NCI-H446 treated with DMSO at 0.1 percent for 48 hours (cell line): ENCODE data around the gene MT2A.
"Not testable (repeated sequence)": the region's sequence is repeated elsewhere in the genome, so short reads cannot be mapped to it uniquely, and the experiment has no call there.

Source experiments
- DNase-seq: peaks from one replicate; lab custom pipeline; 2025; lab: John Stamatoyannopoulos, UW

The MT2A gene

DNA sequence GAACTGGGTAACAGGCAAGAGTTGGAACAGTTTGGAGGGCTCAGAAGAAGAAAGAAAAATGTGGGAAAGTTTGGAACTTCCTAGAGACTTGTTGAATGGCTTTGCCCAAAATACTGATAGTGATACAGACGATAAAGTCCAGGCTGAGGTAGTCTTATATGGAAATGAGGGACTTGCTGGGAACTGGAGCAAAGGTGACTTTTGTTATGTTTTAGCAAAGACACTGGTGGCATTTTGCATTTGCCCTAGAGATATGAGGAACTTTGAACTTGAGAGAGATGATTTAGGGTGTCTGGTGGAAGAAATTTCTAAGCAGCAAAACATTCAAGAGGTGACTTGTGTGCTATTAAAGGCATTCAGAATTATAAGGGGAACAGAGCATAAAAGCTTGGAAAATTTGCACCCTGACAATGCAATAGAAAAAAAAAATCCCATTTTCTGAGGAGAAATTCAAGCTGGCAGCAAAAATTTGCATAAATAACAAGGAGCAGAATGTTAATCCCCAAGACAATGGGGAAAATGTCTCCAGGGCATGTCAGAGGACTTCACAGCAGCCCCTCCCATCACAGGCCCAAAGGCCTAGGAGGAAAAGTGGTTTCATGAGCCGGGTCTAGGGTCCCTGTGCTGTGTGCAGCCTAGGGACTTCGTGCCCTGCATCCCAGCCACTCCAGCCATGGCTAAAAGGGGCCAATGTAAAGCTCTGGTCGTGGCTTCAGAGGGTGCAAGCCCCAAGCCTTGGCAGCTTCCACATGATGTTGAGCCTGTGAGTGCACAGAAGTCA is 13.5 kb downstream of the MT2A start:
- not testable (repeated sequence) for DNase-seq

DNA sequence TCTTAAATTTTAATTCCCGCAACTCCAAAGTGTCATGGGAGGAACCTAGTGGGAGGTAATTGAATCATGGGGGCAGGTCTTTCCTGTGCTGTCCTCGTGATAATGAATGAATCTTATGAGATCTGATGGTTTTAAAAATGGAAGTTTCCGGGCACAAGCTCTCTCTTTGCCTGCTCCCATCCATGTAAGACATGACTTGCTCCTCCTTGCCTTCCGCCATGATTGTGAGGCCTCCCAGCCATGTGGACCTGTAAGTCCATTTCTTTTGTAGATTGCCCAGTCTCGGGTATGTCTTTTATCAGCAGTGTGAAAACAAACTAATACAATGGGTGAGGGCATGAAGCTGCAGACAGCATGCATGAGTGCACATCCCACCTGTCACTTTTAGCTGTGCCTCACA is 14.8 kb downstream of the MT2A start:
- not testable (repeated sequence) for DNase-seq

DNA sequence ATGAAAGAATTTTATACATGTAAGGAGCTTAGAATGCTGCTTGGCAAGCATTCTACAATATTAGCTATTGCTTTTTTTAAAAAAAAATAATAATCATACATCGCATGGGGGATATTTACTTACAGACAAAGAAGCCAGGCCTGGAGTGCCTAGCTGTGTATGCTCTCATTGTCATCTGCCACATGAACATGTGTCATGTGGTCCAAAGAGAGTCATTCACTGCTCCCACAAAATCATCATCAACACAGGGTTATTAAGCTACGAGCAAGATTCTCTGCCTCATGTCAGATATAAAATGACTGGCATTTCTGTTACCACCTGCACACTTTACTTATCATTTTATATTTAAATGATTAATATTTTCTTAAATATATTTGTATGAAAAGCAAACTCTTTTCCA is 15.3 kb downstream of the MT2A start:
- DNase-seq = no peak

DNA sequence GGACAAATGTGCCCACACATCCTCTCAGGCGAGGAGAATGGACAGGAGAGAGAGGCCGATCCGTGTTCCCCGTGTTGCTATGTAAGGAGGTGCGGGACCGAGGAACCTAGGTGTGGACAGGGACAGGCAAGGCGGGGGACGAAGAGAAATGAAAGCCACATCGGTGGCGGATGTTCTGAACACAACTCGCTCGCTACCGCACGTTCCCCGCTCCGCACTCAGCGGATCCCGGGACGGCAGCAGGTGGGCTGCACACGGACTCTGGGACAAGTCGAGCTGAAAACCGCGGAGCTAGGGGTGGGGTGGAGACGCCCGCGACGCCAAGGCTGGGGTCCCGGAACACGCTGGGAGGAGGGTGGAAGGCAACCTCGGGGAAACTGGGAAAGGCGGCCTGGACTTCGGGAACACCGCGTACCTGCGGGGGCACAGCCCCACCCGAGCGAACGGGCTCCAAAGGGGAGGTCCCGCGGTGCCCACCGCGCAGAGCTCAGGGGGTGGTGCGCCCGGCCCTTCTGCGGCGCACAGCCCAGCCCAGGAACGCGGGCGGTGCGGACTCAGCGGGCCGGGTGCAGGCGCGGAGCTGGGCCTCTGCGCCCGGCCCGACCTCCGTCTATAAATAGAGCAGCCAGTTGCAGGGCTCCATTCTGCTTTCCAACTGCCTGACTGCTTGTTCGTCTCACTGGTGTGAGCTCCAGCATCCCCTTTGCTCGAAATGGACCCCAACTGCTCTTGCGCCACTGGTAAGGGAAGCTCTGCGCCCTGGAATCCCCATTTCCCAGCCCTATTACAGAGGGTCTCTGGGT is 17.0 kb downstream of the MT2A start, which contains the start of gene MT1E:
Gene MT1E (plus strand): TSS at position 642 of the 803 bp plus-strand sequence. CDS start 71 bp downstream, at position 713.
- DNase-seq = no peak

DNA sequence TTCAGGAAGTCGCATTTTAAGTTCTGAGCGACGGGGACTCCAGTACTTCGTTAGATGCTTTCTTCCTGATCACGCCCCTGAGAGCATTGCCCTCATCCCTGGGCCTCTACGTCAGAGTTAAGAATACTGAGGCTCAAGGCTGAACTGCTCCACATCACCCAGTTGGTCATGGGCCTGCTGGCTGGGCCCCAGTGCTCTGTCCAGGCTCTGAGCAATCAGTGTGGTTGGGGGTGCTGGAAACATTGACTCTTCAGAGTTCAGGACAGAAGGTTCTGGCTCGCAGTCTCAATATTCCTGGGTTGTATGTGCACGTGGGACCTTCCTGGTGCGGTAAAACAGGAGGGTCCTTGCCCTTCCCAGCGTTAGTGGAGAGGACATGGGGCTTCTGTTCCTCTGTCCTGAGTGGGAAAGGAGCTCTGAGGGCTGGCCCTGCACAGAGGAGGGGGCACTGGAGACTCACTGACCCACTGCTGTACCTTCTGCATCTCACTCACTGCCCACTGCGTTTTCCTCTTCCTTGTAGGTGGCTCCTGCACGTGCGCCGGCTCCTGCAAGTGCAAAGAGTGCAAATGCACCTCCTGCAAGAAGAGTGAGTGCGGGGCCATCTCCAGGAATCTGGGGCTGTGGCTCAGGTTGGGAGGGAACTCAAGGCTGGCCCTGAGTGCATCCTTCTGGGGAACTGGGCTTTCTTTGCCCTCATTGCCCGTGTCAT is 17.7 kb downstream of the MT2A start:
- no peak for DNase-seq

DNA sequence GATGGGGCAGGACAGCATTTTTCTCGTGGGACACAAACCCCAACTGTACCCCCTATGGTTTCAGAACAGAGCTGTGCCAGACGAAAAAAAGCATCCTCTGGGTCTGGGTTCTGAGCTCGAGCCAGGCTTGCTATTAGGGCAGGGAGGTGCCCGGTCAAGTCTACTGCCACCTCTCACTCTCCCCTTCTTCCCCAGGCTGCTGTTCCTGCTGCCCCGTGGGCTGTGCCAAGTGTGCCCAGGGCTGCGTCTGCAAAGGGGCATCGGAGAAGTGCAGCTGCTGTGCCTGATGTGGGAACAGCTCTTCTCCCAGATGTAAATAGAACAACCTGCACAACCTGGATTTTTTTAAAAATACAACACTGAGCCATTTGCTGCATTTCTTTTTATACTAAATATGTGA is 18.3 kb downstream of the MT2A start:
- no peak for DNase-seq

DNA sequence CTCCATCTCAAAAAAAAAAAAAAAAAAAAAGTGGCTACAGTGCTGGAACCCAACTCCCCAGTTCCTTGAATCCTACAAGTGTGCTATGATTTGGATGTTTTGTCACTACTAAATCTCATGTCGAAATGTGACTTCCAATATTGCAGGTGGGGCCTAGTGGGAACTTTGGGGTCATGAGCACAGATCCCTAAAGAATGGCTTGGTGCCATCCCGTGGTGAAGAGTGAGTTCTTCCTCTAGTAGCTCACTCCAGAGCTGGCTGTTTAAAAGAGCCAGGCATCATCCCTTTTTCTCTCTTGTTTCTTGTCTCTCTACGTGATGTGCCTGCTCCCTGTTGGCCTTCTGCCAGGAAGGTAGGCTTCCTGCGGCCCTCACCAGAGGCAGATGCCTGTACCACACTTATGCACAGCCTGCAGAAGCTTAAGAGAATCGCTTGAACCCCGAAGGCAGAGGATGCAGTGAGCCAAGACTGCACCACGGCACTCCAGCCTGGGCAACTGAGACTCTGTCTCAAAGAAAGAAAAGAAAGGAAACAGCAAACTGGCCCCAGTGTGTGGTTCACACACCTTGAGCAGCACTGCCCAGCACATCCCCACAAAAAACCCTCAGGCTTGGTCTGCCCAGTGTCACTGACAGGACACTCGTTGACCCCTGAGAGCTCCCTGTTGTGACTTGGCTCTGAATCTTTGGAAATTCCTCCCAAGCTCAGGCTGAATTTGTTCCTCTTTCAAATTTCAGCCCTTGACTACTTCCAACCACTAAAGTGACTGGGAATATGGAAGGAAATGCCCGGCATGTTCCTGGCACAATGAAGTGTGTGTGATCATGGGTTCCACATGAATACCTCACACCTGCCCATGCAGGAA is 20.3 kb downstream of the MT2A start:
- DNase-seq = no peak

DNA sequence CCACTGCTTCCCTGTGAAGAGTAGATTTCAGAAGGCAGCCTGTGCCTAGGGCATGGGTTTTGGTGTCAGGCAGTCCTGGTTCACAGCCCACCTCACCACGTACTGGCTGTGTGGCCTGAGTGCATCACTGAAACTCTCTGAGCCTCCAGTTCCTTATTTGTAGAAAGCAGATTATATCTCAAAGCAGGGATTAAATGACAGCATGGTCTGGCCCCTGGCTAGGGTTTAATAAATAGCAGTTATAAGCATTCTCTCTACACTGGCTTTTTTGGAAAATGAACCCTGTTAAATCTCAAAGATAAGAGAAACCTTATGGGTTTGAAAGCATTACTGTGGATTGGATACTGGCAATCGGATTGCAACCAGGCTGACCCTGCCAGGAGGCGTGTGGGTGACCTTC is 21.1 kb downstream of the MT2A start:
- no peak for DNase-seq

DNA sequence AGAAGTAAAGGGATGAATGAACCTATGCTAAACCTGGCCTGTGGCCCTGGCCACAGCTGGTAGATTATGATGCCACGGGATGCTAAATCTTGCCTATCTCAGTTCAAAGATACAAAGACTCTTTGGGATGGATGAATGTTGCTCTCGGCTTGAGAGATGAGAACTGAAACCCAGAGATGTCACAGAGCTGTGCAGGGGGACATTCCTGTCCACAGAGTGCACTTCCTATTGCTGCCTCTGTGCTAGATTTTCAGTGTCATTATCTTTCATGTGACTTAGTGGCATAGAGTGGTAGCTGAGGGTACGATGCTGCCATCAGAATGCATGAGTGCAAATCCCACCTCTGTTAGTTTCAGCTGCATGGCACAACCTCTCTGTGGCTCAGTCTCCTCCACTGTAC is 21.8 kb downstream of the MT2A start:
- no peak for DNase-seq

DNA sequence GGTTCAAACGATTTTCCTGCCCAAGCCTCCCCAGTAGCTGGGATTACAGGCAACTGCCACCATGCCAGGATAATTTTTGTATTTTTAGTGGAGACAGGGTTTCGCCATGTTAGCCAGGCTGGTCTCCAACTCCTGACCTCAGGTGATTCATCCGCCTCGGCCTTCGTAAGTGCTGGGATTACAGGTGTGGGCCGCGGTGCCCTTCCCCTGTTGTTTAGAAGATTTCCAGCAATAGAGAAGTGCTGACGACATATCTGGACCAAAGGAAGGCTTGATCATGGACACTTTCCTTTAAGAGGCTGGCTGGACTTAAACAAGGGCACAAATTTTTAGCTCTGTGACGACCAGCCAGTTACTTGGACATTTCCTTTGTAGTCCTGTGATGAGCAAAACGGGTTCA is 22.8 kb downstream of the MT2A start:
- no peak for DNase-seq

DNA sequence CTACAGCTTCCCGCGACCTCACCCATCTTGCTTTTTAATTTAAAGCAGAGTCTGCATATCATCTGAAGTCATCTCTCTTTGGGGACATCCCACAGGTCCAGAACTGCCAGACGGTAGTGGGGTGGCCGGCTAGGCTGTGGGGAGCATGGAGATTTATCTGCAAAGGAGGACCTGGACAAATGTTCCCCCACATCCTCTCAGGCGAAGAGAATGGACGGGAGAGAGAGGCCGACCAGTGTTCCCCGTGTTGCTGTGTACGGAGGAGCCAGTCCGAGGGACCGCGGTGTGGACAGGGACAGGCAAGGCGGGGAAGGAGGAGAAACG is 23.4 kb downstream of the MT2A start:
- no peak for DNase-seq

DNA sequence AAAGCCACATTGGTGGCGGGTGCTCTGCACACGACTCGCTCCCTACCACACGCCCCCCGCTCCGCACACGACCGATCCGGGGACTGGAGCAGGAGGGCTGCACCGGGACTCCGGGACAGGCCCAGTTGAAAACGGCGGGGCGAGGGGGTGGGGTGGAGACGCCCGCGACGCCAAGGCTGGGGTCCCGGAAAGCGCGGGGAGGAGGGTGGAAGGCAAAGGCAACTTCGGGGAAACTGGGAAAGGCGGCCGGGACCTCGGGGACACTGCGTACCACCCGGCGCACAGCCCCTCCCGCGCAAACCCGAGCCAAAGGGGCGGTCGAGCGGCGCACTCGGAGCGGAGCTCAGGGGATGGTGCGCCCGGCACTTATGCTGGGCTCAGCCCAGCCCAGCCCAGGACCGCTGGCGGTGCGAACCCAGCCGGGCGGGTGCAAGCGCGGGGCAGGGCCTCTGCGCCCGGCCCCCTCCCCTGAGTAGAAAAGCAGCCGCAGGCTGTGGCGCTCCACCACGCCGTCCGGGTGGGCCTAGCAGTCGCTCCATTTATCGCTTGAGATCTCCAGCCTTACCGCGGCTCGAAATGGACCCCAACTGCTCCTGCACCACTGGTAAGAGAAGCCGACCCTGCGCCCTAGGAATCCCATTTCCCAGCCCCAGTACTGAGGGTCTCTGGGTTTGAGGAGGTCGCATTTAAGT is 23.9 kb downstream of the MT2A start, which contains the start of gene MT1M:
Gene MT1M (plus strand): TSS at position 504 of the 692 bp plus-strand sequence. CDS start 73 bp downstream, at position 577.
- DNase-seq = no peak

DNA sequence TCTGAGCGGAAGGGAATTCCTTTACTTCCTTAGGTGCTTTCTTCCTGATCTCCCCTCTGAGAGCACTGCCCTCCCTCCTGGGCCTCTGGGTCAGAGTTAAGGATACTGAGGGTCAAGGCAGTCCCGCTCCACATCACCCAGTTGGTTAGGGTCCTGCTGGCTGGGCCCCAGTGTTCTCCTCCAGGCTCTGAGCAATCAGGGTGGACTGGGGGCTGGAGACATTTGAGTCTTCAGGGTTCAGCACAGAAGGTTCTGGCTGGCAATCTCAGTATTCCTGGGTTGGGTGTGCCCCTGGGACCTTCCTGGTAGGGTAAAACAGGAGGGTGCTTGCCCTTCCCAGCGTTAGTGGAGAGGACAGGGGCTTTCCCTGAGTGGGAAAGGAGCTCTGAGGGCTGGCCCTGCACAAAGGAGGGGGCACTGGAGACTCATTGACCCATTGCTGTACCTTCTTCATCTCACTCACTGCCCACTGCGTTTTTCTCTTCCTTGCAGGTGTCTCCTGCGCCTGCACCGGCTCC is 24.5 kb downstream of the MT2A start:
- DNase-seq = no peak

DNA sequence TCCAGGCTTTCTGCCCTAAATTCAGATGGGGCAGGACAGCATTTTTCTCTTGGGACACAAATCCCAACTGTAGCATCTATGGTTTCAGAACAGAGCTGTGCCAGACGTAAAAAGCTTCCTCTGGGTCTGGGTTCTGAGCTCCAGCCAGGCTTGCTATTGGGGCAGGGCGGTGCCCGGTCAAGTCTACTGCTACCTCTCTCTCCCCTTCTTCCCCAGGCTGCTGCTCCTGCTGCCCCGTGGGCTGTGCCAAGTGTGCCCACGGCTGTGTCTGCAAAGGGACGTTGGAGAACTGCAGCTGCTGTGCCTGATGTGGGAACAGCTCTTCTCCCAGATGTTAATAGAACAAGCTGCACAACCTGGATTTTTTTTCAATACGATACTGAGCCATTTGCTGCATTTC is 25.2 kb downstream of the MT2A start:
- no peak for DNase-seq

DNA sequence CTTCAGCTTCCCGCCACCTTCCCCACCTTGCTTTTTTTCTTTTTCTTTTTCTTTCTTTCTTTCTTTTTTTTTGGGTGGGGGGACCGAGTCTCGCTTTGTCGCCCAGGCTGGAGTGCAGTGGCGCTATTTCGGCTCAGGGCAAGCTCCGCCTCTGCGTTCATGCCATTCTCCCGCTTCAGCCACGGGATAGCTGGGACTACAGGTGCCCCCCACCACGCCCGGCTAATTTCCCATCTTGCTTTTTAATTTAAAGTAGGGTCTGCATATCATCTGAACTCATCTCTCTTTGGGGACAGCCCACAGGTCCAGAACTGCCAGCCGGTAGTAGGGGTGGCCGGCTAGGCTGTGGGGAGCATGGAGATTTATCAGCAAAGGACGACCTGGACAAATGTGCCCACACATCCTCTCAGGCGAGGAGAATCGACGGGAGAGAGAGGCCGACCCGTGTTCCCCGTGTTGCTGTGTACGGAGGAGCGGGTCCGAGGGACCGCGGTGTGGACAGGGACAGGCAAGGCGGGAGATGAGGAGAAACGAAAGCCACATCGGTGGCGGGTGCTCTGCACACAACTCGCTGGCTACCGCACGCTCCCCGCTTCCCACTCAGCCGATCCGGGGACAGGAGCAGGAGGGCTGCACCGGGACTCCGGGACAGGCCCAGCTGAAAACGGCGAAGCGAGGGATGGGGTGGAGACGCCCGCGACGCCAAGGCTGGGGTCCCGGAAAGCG is 26.5 kb downstream of the MT2A start:
- DNase-seq = no peak

DNA sequence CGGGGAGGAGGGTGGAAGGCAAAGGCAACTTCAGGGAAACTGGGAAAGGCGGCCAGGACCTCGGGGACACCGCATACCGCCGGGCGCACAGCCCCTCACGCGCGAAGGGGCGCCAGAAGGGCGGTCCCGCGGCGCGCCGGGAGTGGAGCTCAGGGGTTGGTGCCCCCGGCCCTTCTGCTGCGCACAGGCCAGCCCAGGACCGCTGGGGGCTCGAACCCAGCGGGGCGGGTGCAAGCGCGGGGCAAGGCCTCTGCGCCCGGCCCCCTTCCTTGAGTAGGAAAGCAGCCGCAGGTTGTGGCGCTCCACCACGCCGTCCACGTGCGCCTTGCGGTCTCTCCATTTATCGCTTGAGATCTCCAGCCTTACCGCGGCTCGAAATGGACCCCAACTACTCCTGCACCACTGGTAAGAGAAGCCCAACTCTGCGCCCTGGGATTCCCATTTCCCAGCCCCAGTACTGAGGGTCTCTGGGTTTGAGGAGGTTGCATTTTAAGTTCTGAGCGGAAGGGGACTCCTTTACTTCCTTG is 27.1 kb downstream of the MT2A start:
- DNase-seq = no peak

DNA sequence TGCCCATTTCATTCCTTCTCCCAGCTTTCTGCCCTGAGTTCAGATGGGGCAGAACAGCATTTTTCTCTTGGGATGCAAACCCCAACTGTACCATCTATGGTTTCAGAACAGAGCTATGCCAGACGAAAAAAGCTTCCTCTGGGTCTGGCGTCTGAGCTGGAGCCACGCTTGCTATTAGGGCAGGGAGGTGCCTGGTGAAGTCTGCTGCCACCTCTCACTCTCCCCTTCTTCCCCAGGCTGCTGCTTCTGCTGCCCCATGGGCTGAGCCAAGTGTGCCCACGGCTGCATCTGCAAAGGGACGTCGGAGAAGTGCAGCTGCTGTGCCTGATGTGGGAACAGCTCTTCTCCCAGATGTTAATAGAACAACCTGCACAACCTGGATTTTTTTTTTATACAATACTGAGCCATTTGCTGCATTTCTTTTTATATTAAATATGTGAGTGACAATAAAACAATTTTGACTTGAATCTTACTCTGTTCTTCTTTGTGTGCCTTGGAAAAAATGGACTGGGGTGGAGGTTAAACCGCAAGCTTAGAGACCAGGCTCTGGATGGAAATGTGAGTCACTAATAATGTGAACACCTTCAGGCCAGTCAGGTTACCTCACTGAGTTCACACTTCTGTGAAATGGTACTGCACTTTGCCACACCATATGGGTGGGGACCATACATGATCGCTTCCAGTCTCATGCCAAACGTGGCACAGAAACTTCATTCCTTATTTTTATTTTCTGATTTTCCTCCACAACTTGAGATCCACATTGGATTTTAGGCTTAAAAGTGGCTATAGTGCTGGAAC is 28.4 kb downstream of the MT2A start:
- DNase-seq = no peak

DNA sequence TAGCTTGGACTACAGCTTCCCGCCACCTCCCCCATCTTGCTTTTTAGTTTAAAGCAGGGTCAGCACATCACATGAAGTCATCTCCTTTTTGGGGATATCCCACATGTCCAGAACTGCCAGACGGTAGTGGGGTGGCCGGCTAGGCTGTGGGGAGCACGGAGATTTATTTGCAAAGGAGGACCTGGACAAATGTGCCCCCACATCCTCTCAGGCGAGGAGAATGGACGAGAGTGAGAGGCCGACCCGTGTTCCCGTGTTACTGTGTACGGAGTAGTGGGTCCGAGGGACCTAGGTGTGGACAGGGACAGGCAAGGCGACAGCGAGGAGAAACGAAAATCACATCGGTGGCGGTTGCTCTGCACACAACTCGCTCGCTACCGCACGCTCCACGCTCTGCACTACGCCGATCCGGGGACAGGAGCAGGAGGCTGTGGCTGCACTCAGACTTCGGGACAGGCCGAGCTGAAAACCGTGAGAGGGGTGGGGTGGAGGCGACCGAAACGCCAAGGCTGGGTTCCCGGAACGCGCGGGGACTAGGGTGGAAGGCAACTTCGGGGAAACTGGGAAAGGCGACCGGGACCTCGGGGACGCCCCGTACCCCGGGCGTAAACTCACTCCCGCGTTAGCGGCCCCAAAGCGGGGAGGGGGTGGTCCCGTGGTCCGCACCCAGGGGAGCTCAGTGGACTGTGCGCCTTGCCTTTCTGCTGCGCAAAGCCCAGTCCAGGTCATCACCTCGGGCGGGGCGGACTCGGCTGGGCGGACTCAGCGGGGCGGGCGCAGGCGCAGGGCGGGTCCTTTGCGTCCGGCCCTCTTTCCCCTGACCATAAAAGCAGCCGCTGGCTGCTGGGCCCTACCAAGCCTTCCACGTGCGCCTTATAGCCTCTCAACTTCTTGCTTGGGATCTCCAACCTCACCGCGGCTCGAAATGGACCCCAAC is 29.7 kb downstream of the MT2A start, which contains the start of gene MT1A:
Gene MT1A (plus strand): TSS at position 853 of the 937 bp plus-strand sequence. CDS start 73 bp downstream, at position 926.
- no peak for DNase-seq
